Fibroblast of skin of left biceps (primary cell): ENCODE results near the gene CSMD2.
"Not testable (repeated sequence)": the region's sequence is repeated elsewhere in the genome, so short reads cannot be mapped to it uniquely, and the experiment has no call there.

Source experiments
- DNase-seq, 2 experiments: peaks; one replicate each; pipeline ENCODE4 v3.0.0-alpha.2; 2013; ENCODE audit warnings: low read depth in 2 of 2

The CSMD2 gene

DNA sequence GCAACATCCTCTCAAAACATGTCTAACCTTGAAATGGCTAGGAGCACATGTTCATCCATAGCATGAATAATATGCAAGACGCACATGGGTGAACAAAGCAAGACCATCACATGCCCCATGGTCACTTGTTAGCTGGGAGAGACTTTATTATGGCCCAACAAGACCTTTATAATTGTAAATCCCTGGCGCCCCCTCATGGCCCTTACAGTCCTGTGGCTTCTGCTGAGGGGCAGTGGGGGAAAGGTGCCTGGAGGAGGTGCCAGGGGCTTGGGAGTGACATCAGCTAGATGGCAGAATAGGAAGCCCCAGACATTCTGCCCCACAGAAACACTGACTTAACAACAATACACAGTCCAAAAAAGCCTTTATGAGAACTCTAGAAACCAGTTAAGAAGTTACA lies 51.7 kb downstream of the CSMD2 start:
- no peak for DNase-seq

DNA sequence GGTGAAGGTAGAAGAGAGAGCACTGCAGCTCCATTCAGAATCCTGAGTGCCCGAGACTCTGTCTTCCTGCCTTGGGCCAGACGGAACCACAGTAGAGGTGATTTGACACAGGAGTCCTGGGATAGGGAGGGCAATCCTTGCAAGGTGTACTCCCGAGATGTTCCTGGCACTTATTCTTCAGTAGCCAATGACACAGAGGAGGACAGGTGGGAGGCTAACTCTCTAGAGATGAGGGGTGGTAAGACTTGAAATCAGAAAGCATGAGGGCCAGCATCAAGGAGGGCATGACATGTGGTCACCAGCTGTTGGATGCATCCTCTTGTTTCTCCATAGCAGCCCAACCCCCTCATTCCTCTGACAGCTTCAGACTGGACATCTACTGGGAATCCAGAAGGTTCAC lies 56.3 kb downstream of the CSMD2 start:
- DNase-seq = no peak

DNA sequence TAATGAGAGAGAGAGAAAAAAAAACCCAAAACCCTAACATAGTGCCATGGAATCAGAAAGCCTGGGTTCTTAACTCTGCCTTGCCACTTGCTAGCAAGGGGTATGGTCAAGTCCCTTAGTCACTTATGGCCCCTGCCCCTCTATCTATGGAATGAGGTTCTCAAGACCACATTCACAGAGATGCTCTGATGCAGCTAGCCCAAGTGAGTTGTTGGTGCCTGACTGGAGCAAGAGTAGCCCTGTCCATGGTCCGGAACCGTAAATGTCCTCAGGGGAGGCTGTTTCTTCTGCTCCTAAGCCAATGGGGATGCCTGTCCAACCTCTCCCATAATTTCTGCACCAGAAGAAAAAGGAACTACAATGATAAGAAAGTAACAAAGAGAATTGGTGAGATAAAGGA lies 56.8 kb downstream of the CSMD2 start:
- no peak for DNase-seq

DNA sequence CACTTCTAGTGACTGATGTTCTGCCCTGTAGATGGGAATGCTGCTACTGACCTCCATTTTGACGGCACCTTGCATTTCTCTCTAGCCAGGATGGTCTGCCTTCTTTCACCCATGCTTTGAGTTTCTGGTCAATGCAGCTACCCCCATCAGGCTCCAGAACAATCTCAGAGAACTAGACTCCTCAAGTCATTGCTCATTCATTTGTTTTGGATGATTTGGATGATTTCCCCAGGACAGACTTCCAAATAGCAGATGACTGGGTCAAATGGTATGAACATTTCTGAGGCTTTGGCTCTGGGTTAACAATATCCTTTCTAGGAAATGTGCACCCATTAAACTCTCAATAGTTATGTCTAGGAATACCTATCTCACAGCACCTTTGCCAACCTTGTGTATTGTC lies 63.9 kb downstream of the CSMD2 start:
- peak; percentile 69 to 77 for DNase-seq

DNA sequence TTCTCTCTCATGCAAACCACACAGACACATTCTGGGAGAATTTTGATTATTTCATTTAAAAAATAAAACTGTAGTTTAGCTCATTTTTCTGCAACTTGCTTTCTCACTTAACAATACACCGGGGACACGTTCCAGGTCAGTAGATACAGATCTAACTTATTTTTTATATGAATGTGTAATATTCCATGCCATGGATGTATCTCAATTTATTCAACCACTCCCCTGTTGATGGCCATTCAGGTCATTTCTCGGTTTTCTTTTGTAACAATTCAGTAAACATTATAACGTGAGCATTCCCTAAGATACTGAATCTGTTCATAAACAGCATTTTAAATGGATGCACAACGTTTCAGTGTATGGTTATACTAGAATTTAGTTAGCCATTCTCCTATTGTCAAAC lies 64.7 kb downstream of the CSMD2 start:
- DNase-seq = no peak

DNA sequence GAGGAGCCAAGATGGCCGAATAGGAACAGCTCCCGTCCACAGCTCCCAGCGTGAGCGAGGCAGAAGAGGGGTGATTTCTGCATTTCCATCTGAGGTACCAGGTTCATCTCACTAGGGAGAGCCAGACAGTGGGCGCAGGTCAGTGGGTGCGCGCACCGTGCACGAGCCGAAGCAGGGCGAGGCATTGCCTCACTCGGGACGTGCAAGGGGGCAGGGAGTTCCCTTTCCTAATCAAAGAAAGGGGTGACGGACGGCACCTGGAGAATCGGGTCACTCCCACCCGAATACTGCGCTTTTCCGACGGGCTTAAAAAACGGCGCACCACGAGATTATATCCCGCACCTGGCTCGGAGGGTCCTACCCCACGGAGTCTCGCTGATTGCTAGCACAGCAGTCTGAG lies 72.6 kb downstream of the CSMD2 start:
- DNase-seq = not testable (repeated sequence)

DNA sequence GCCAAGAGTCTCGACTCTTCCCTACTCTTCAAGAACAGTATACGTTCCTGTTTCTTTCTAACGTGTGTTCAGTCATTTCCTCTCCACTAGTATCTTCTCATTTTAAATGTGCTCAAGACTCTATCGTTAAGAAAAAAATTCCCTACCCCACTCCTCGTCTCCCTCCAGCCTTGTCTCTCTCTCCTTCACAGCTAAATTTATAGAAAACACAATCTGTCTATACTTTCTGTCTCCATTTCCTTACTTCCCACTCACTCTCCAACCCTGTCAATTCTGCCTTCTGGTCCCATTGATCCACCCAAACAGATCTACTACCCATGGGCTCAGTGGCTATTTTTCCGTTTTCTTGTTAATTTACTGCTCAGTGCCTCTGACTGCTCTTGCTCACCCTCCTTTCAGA lies 75.3 kb downstream of the CSMD2 start:
- no peak for DNase-seq

DNA sequence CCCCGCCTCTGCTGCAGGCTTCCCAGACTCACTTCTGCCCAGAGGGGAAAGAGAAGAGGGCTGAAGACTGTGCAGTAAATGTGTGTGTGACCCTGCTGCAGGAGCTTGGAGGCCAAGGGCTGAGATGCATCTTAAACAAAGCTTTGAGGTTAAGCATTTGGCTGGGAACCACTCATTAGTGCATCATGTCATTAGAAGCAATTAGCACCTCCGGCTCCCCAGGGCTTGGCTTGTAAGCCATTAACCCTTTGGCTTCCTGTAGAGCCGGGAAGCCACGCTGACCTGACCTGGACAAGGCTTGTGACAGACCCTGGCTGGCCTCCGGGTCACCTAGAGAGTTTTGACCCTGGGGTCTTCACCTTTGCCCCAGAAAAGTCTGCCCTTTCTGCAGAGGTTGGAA lies 77.0 kb downstream of the CSMD2 start:
- no peak for DNase-seq

DNA sequence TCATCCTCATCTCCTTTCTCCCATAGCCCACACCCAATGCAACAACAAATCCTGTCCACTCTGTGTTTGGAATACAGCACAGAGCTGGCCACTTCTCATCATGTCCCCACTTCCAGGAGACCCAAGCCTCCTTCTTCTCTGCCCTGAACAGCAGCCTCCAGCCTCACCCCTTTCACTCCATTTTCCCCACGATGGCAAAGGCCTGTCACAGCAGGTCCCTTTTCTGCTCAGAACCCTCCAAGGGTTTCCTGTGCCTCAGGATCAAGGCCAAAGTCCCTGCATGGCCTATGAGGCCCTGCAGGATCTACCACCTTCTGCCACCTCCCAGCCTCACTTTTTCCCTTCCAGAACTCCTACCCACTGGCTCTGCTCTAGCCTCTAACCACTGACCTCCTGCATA lies 78.5 kb downstream of the CSMD2 start:
- no peak for DNase-seq

DNA sequence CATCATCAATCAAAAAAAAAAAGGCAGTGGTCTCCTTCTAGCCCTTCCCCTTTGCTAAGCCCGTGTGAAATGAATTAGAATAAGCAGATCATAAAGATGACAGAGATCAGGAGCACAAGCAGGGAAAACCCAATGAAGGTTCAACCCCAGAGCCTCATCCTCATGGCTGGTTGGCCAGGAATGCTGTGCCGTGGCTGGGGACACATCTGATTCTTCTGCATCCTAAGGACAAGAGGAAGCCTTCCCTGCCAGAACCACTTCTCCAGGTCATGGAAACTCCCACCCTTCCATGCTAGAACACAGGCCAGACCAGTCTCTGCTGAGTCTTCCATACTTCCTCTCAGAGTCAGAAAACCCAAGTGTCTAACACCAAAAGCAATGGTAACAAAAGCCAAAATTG lies 81.1 kb downstream of the CSMD2 start:
- no peak for DNase-seq

DNA sequence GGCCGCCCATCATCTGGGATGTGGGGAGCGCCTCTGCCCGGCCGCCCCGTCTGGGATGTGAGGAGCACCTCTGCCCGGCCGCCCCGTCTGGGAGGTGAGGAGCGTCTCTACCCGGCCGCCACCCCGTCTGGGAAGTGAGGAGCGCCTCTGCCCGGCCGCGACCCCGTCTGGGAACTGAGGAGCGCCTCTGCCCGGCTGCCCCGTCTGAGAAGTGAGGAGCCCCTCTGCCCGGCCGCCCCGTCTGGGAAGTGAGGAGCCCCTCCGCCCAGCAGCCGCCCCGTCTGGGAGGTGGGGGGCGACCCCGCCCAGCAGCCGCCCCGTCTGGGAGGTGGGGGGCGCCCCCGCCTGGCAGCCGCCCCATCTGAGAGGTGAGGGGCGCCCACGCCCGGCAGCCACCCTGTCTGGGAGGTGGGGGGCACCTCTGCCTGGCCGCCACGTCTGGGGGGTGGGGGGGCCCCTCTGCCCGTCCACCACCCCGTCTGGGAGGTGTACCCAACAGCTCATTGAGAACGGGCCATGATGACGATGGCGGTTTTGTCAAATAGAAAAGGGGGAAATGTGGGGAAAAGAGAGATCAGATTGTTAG lies 82.9 kb downstream of the CSMD2 start:
- DNase-seq = not testable (repeated sequence)

DNA sequence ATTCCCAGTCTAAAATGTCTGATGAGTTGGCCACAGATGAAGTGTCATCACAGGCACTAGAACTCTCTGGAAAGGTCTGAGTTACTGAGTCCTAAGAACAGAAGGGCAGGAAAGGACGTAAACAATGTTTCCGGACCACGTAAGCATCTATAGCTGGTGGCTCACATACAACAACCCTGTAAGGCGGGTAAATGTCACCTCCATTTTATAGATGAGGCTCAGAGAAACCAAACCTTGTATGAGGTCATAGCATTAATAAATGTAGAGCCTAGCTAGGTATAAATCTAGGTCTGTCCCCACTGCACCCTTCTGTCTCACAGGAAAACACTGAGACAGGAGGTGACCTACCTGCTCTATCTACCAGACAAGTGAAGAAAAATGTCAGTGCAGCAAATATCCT lies 86.6 kb downstream of the CSMD2 start:
- no peak for DNase-seq

DNA sequence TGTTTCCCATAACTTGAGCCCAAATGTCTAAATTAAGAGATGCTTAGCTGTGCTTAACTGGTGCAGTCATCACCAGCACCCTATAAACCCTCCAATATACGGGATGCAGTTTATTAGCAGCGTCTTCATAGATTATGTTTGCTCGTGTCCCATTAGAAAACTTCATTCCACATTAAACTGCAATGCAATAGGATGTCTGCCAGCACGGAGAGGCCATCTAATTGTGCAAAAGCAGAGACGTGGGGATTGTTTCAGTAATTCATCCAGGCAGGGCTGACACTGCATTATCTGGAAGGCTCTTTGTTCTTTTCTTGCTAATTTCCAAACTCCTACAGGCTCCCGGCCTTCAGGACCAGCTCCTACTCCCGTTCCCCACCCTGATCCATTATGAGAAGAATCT lies 89.5 kb downstream of the CSMD2 start:
- no peak for DNase-seq

DNA sequence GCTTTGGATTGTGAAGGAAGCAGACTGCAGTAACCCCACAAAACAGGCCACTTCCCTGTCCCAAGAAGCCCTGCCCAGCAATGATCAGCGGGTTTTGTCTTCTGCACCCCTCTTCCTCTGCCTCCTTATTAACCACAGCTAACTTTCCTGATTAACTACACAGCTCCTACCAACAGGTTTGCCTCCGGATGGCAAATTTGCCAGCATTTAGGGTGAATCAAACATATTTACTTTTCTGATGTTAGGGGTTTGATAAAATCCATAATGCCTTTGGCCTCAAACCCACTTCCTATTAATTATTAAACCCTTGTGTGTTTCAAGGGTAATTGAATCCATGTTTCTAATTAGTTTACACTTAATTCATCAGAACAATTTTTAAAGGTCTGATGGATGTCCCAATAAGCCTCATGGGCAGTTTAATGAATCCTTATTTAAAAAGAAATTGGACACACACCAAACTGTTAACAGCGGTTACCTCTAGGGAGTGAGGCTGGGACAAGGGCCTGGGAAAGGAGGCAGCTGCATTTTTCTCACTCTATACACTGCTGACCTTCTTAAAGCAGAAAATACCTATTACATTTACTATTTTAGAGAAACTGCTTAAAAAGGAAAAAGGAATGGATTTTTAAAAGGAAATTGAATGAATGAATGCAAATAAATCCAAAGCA lies 91.9 kb downstream of the CSMD2 start:
- no peak for DNase-seq

DNA sequence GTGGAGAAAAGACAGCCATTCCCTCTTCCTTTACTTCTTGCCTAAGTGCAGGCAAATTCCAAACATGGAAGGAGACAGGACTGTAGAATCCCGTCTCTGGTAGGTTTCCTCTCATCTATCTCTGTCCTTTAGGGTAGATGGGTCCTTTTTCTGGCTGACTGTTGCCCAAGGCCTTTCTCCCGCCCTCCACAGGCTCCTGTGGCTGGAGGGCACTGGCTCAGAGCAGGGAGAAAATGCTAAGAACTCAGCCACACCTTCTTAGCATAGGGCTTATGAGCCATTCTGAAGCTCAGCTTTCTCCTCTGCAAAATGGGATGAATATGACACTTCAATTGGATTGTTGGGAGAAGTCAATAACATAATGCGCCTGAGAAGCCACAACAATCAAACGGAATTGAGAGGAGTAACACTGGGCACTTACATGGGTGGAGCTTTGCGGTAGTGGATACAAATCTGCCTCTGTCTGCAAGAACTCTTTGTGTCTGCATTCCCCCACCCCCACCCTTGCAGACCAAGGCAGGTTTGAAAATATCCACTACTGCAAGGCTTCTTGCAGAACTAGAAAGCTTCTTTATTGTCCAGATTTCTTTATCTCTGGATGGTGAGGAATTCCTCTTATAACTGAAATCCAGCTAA lies 94.7 kb downstream of the CSMD2 start:
- no peak for DNase-seq

DNA sequence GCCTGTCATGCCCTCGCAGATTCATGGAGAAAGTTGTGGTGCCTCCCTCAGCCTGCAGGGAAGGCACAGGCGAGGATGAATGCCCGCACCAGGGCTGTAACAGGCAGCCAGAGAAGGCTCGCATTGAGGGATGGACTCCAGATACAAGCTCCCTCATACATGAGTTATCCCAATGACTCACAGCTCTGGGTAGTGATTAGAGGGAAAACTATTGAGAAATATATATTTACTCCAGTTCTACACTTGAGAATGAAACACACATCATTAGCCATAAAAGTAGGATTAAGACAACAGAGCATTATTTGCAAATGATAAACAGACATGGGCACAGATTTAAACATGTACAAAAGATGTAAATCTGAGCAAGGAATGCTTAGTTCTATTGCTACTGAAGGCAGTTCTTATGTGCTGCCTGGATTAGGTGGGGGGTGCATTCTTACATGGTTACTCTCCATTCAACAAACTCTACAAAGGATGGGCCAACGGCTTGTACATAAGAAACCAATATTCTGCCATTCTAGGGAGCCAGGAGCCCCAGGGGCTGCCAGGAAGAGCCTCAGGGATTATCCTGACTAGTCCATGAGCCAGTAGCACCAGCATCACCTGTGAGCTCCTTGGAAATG lies 97.9 kb downstream of the CSMD2 start:
- DNase-seq = peak; percentile 73 to 74

DNA sequence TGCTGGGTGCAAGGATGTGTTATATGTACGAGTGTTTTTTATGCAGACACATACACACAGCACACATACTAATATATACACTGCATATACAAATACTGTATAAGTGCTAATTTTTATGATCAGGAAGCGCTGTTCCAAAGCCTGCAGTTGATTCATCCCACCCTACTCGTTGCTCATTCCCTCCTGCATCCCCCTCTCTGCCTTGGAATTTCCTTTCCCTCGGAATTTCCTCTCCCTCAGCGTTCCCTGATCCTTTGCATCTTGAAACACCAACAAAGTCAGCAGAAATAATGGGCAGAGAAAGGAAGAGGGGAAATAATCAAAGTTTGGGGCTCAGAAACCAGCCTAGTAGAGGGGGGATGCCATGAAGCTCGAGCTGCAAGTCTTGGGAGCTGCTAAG lies 98.9 kb downstream of the CSMD2 start:
- DNase-seq = no peak

DNA sequence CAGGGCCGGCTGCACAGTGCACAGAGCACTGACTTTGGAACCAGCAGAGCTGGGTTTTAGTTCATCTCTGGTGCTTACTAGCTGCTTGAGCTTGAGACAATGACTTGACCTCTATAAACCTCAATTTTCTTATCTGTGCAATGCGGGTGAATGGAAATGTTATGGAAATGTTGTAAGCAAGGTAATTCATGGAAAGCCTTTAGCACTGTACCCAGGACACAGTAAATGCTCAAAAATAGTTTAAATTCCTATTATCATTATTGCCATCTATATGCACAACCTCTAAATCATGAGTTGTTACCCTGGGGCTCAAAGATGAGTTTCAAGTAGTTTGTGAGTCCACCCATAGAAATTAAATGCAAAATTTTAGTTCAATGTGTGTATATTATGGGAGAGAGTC lies 99.5 kb downstream of the CSMD2 start:
- DNase-seq = no peak

DNA sequence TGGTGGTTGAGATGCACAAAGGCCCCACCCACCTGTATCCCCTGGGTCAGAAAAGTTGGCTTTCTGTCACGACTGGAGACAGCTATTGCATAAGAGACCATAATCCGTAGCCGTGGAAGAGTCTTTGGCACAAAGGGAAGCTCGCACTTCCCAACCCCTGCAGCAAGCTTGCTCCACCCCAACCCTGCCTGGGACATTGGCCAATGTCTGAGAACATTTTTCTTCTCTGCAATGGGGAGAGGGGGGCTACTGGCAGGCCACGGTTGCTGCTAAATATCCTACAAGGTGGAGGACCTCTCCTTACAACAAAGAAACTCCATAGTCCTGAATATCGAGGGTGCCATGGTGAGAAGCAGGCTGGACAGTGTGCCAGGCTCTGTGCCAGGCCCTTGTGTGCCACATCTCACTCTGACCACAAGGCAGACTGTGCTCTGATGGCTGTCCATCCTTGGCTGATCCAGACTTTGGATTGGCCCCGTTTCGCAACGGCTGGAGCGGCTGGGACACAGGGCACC lies 104.1 kb downstream of the CSMD2 start:
- peak; percentile 34 to 38 for DNase-seq

DNA sequence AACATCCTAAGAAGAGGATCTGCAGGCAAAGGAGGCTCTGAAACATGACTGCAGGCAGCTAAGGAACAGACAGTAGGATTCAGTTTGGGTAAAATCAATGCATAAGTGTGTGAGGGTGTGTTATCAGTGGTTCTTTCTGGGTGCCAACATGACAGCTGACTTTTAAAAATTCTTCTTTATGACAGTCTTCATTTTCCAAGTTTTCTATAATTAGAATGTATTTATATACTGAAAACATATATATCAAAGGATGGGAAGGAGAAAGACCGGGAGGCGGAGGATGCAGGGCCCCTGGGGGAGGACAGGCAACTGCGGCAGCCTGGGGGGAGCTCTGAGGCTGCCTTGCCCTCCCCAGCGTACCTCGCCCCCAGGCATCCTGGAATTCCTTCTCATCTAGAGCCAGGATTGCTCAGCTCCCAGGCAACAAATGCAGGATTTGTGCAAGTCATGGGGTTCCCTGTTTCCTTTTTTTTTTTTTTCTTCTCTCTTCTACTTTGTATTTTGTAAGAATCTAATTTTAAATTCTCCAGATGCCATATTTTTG lies 104.8 kb downstream of the CSMD2 start:
- DNase-seq = no peak

DNA sequence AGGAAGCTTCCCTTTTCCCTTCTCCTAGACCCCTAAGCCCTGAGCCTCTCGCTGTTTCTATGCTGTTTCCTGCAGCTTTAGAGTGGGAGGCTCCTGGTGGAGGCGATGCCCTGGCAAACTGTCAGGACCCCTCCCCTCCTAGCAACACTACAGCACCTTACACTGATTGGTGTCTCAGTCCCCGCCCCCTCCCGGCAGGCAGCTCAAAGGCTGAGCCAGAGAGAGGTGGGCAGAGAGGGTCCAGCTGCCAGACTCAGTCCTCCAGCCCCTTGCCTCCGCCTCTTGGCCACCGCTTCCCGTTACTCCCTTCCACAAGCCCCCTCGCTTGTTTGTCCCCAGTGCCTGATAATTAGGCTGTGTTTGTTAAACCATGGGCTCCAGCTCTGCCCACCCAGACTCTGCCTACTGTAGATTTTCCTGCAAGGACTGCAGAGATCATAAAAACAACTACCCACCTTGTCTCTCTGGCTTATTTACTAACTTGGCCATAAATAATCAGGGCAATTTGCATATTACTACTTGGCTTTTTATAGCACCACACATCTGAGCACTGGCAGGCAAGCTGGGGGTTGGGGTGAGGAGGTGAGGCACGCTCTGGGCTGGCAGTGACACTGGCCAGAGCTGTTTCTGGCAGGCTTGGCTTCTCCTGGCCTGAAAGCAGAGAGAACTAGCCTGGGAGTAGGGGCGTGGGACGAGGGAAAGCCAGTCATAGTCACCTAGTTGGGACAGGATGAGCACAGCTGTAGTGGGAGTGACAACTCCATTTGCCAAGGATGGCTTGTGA lies 107.5 kb downstream of the CSMD2 start:
- DNase-seq = no peak

DNA sequence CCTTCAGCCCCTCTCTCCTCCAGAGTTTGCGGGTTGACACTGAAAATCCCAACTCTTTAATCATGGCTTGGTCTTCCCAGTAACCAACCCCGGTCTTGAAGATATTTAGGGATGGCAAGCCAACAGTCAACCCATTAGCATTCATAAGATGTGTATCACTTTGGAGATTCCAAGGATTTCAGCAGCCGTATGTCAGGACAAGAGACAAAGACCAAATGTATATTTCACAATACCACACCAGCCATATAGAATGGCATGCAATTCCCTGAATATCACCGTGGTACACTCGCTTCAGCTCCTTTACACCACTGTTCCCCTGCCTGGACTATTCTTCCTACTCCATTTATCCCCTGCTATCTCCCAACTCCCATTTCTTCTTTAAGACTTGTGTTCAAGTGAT lies 109.2 kb downstream of the CSMD2 start:
- DNase-seq = peak; percentile 32 to 35
